Kidney (tissue), 14 donors: ENCODE measurements around the gene ULBP2. TPM values are rescaled to one million over a fixed set of nuclear protein-coding genes. Genes with fewer than 3 reads are reported as not detected.

Experiments
- DNase-seq, 5 donors: peaks; one replicate each; pipeline ENCODE4 v3.0.0-alpha.2; 2013 to 2020
- FAIRE-seq: peaks from 2 replicates; lab custom pipeline; 2012; peaks lifted over from hg19 to GRCh38; lab: Jason Lieb, UNC
- H3K27ac ChIP-seq, 2 donors: one replicate each; pipeline ENCODE4 v1.7.0; 2013; ENCODE audit warnings: low read depth in 2 of 2, low read length in 2 of 2, inconsistent platforms in 1 of 2
- H3K27me3 ChIP-seq: one replicate; pipeline ENCODE4 v1.7.1; 2013; ENCODE audit warnings: low read length, inconsistent platforms; ENCODE audit not compliant: control insufficient read depth, insufficient read depth
- H3K36me3 ChIP-seq, 3 donors: one replicate each; pipeline versions ENCODE4 v1.7.0 to v1.7.1; 2013; ENCODE audit warnings: low read length in 3 of 3, control low read depth in 1 of 3, inconsistent platforms in 1 of 3; ENCODE audit not compliant: insufficient read depth in 3 of 3, control insufficient read depth in 2 of 3
- H3K4me1 ChIP-seq, 3 donors: one replicate each; pipeline versions ENCODE4 v1.7.0 to v1.7.1; 2013; ENCODE audit warnings: low read length in 3 of 3, inconsistent platforms in 1 of 3, low read depth in 1 of 3; ENCODE audit not compliant: control insufficient read depth in 2 of 3, insufficient read depth in 2 of 3
- H3K4me3 ChIP-seq, 3 donors: one replicate each; pipeline versions ENCODE4 v1.7.0 to v1.8.1; 2013; ENCODE audit warnings: low read length in 3 of 3, control low read depth in 1 of 3, inconsistent platforms in 1 of 3
- H3K9ac ChIP-seq, 3 donors: one replicate each; pipeline versions ENCODE4 v1.7.0 to v1.7.1; 2013; ENCODE audit warnings: low read length in 3 of 3, control low read depth in 1 of 3, inconsistent platforms in 1 of 3
- H3K9me3 ChIP-seq, 3 donors: one replicate each; pipeline versions ENCODE4 v1.7.0 to v1.7.1; 2013; ENCODE audit warnings: low read length in 3 of 3, control low read depth in 1 of 3, inconsistent platforms in 1 of 3; ENCODE audit not compliant: control insufficient read depth in 2 of 3, insufficient read depth in 1 of 3
- intact Hi-C: fragments of 100-400 bp; cut with DNase I; formaldehyde crosslinking; loops from one replicate; pipeline ENCODE4 v1.11.1; 2022
- polyA plus RNA-seq: library from polyadenylated mRNA; stranded (reverse); fragments of 350-450 nt; fragmentation: Illumina TruSeq; extraction: RNeasy Lipid Tissue Mini Kit (QIAGEN cat#74804); gene quantifications from one replicate; pipeline ENCODE4 v1.2.3, GENCODE V29; 2014; ENCODE audit warnings: low read depth, low replicate concordance; ENCODE audit not compliant: insufficient read depth
- total RNA-seq: library from RNA; stranded (reverse); fragmentation: NEBNext Ultra II Directional; extraction: Animal tissue kit (Norgen Biotek cat#: 25700); gene quantifications from one replicate; pipeline ENCODE4 v1.2.1, GENCODE V29; 2021
- TF ChIP-seq, protein P1 (sequence below): IDR thresholded peaks from 3 replicates; pipeline ENCODE4 v1.5.1; 2012; ENCODE audit warnings: mild to moderate bottlenecking, moderate library complexity, borderline replicate concordance; ENCODE audit not compliant: insufficient read depth; ENCODE audit errors: extremely low read depth
- donor health status: control.
- donor health status: control.
- donor health status: control.
- donor health status: control.
- donor health status: control.
- donor health status: DM: yes; HTN: yes; CAD: no.
- donor health status: Normal renal cell carcinoma (clear cell type).

Gene ULBP2
- total and polyA plus RNA-seq, 2 donors from 2014 or later: 1.3 to 2.5 TPM

DNA sequence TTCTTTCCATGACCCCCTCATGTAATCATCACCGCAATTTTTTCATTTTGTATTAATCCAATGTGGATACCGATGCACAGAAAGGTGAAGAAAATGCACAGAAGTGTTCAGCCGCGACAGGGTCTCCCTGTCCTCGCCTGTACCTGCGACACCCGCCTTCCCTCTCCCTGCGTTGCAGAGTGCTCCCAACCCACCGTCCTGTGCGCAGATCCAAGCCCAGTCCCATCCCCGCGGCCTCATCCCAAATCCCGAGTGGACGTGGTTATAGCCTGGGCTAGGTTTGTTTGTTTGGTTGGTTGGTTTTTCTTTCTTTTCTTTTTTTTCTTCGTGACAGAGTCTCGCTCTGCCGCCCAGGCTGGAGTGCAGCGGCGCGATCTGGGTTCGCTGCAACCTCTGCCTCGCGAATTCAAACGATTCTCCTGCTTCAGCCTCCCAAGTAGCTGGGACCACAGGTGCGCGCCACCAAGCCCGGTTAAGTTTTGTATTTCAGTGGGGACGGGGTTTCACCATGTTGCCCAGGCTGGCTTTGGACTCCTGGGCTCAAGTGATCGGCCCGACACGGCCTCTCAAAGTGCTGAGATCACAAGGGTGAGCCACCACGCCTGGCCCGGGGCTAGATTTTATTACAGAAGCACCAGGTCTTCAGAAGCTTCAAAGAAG, 18.4 kb upstream of the ULBP2 start:
- Histone ChIP-seq H3K36me3 (no peaks in the 10 kb centered on the region), H3K27me3 (peaks cover 6% of the 10 kb centered on the region), H3K4me1 (peaks cover 0 to 4% (median 0%) of the 10 kb centered on the region in 3 donors), H3K27ac (no peak overlapping the region), H3K9me3 (no peaks in the 10 kb centered on the region), H3K9ac (peak overlapping the region in 2 of 3 donors; percentile 22 to 48), H3K4me3 (peak overlapping the region; percentile 55 to 60 (median 58))
- DNase-seq (peak in 1 of 5 donors; percentile 59), FAIRE-seq (no peak)
- intact Hi-C loops: no loop called here
- TF ChIP-seq, protein P1, sequence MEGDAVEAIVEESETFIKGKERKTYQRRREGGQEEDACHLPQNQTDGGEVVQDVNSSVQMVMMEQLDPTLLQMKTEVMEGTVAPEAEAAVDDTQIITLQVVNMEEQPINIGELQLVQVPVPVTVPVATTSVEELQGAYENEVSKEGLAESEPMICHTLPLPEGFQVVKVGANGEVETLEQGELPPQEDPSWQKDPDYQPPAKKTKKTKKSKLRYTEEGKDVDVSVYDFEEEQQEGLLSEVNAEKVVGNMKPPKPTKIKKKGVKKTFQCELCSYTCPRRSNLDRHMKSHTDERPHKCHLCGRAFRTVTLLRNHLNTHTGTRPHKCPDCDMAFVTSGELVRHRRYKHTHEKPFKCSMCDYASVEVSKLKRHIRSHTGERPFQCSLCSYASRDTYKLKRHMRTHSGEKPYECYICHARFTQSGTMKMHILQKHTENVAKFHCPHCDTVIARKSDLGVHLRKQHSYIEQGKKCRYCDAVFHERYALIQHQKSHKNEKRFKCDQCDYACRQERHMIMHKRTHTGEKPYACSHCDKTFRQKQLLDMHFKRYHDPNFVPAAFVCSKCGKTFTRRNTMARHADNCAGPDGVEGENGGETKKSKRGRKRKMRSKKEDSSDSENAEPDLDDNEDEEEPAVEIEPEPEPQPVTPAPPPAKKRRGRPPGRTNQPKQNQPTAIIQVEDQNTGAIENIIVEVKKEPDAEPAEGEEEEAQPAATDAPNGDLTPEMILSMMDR: no peak

DNA sequence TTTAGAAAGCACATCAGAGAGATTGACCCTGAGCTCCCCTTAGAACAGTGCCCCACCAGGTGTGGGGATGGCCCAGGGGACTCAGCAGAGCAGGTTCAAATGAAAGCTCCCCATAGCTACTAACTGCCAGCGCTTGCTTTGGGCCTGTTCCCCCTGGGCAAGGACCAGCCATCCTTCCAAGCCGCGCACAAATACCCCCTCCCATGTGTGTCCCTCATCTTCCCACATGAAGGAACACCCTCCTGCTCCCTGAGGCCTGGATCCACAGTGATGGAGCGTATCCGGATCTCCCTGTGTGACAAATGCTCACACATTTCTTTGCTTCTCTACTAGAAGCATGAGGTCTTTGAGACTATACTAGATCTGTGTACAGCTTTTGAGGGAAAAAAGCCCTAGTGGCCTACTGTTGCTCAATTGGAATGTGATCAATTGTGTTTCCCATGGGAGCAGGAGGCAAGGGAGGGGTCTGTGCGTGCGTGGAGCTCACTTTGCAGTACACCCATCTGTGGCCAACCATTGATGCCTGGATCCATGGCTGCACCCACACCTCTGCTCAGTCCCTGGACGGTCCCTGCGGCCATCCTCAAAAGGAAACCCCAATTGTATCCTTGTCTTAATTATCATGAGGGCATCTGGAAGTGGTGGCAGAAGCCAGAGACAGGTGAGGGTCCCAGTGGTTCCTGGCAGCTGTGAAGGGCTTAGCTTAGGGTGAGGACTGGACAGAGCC, 17.4 kb upstream of the ULBP2 start:
- TF ChIP-seq, protein P1: no peak
- H3K36me3 ChIP-seq: no peaks in the 10 kb centered on the region
- H3K4me1 ChIP-seq: peaks cover 0 to 4% (median 0%) of the 10 kb centered on the region in 3 donors
- intact Hi-C loops: no loop called here
- DNase-seq (peak in 1 of 5 donors; percentile 48), FAIRE-seq (no peak)
- no peak overlapping the region for H3K27ac ChIP-seq
- H3K4me3 ChIP-seq: no peak overlapping the region
- H3K9ac ChIP-seq: no peak overlapping the region
- peaks cover 6% of the 10 kb centered on the region for H3K27me3 ChIP-seq
- no peaks in the 10 kb centered on the region for H3K9me3 ChIP-seq

DNA sequence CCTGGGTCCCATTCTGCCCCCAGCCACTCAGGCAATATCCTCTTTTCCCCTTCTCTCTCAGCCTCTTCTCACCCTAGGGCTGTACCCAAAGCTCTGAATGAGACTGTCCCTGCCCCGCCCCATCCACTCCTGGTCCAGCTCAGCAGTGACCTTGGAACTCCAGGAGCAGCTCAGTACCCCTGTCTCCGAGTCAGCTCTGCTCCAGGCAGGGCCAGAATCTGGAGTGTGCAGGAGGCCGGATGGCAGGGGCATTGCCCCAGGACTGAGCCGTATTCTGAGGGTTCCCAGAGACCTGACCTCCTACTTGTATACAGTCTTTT, 16.9 kb upstream of the ULBP2 start:
- H3K9me3 ChIP-seq: no peaks in the 10 kb centered on the region
- no peaks in the 10 kb centered on the region for H3K36me3 ChIP-seq
- FAIRE-seq: no peak
- H3K27me3 ChIP-seq: peaks cover 9% of the 10 kb centered on the region
- H3K27ac ChIP-seq: no peak overlapping the region
- H3K9ac ChIP-seq: no peak overlapping the region
- no peak for DNase-seq
- intact Hi-C loops: loop anchor here (5.0 kb wide), 1 partner anchor 93 kb away; no protein-coding TSS in a partner anchor
- no peak overlapping the region for H3K4me3 ChIP-seq
- peaks cover 0 to 4% (median 0%) of the 10 kb centered on the region in 3 donors for H3K4me1 ChIP-seq
- TF ChIP-seq, protein P1: no peak
